Osteocyte (in vitro differentiated cells): ENCODE data around the gene AATK. TPM values are rescaled to one million over a fixed set of nuclear protein-coding genes. Genes with fewer than 3 reads are reported as not detected.

Experiments used
- DNase-seq: peaks from one replicate; pipeline ENCODE4 v3.0.0; 2021; ENCODE audit warnings: mixed read lengths; ENCODE audit not compliant: unreplicated experiment; ENCODE audit errors: extremely low spot score
- H3K27ac Mint-ChIP-seq: one replicate; pipeline ENCODE4 v1.8.0; 2021; ENCODE audit warnings: mild to moderate bottlenecking, mixed read lengths; ENCODE audit not compliant: unreplicated experiment
- H3K27me3 Mint-ChIP-seq: one replicate; pipeline ENCODE4 v1.8.0; 2021; ENCODE audit warnings: mixed read lengths; ENCODE audit not compliant: unreplicated experiment
- H3K36me3 Mint-ChIP-seq: one replicate; pipeline ENCODE4 v1.8.0; 2021; ENCODE audit warnings: mixed read lengths; ENCODE audit not compliant: unreplicated experiment
- H3K4me1 Mint-ChIP-seq: one replicate; pipeline ENCODE4 v1.8.0; 2021; ENCODE audit warnings: mixed read lengths; ENCODE audit not compliant: unreplicated experiment
- H3K4me3 Mint-ChIP-seq: one replicate; pipeline ENCODE4 v1.8.0; 2021; ENCODE audit warnings: mild to moderate bottlenecking, moderate library complexity, mixed read lengths; ENCODE audit not compliant: unreplicated experiment
- H3K9me3 Mint-ChIP-seq: one replicate; pipeline ENCODE4 v1.8.0; 2021; ENCODE audit warnings: mixed read lengths; ENCODE audit not compliant: unreplicated experiment
- total RNA-seq: library from RNA; stranded (reverse); gene quantifications from 2 replicates; pipeline ENCODE4 v1.2.1, GENCODE V29; 2021
- TF ChIP-seq, protein P1 (sequence below): fragments of 200-600 bp; sonication (generic); IDR thresholded peaks from 2 replicates; pipeline ENCODE4 v1.5.0; 2021; ENCODE audit warnings: antibody characterized with exemption, mild to moderate bottlenecking, moderate library complexity

Gene AATK
- total RNA-seq, 1 donor from 2014 or later = not detected

DNA sequence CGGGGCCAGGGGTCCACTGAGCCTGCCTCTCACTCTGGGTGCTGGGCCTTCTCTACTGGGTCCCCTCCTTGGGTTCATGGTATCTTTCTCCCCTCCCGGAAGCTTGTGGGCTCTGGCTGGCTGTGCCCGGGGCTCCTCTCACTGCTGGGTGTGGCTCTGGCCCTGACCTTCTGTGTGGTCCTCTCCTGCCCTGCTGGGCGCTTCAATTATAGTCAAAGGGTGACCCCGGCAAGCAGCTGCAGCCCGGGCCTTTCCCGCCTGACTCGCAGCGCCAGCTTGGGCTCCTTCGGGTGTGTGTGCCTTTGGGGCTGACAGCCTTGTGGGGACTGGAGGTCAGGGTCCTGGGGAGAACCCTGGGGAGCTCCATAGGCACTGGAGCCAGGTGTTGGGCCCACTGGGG lies 55.0 kb downstream of the AATK start:
- no peaks in the 10 kb centered on the region for H3K27me3 Mint-ChIP-seq
- no peak for DNase-seq
- H3K9me3 Mint-ChIP-seq = no peaks in the 10 kb centered on the region
- peaks cover 2% of the 10 kb centered on the region for H3K36me3 Mint-ChIP-seq
- H3K4me1 Mint-ChIP-seq = no peaks in the 10 kb centered on the region
- H3K27ac Mint-ChIP-seq = no peak overlapping the region
- TF ChIP-seq, protein P1, sequence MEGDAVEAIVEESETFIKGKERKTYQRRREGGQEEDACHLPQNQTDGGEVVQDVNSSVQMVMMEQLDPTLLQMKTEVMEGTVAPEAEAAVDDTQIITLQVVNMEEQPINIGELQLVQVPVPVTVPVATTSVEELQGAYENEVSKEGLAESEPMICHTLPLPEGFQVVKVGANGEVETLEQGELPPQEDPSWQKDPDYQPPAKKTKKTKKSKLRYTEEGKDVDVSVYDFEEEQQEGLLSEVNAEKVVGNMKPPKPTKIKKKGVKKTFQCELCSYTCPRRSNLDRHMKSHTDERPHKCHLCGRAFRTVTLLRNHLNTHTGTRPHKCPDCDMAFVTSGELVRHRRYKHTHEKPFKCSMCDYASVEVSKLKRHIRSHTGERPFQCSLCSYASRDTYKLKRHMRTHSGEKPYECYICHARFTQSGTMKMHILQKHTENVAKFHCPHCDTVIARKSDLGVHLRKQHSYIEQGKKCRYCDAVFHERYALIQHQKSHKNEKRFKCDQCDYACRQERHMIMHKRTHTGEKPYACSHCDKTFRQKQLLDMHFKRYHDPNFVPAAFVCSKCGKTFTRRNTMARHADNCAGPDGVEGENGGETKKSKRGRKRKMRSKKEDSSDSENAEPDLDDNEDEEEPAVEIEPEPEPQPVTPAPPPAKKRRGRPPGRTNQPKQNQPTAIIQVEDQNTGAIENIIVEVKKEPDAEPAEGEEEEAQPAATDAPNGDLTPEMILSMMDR = no peak
- no peak overlapping the region for H3K4me3 Mint-ChIP-seq

DNA sequence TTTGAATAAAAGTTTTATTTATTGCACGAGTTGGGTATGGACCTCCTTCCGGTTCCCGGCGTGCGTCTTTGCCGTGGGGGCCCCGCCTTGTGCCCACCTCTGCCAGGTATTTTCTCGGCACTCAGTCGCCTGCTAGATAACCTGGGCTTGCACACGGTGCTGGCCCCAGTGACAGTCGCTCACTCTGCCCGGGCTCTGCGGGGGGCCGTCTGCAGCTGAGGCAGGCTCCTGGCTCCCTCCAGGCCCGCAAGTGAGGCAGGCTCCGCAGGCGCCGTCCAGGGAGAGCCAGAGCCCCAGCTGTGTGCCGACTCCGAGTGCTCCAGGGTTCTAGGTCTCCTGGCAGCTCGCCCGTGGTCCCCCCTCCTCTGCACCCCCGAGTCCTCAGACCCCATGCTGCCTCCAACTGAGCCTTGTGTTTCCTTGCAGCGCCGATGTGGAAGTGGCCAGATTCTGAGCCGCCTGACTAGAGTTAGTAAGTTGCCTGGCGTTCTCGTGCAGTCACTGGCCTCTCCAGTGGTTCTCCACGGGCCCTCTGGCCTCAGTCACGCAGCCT lies 55.5 kb downstream of the AATK start:
- Mint-ChIP-seq H3K27me3 (no peaks in the 10 kb centered on the region), H3K36me3 (peaks cover 2% of the 10 kb centered on the region), H3K27ac (no peak overlapping the region), H3K4me3 (no peak overlapping the region), H3K4me1 (no peaks in the 10 kb centered on the region), H3K9me3 (no peaks in the 10 kb centered on the region)
- no peak for DNase-seq
- TF ChIP-seq, protein P1 = no peak

DNA sequence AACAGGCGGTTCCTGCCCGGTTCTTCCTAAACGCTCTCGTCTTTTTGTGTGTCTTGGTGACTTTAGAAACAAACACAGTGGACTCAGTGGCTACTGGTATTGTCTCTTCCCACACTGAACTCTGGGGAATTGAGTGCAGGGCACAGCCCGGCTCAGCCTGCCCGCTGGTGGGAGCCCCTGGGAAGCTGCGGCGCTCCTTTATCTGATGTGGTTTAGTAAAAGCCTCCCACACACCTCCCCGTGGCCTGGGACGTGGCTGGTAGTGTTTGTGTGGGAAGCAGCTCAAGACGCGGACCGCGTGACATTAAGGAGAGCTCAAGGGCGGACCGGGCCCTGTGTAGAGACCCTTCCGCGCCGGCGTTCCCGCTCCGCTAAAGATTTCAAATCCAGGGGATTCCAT lies 56.1 kb downstream of the AATK start:
- Mint-ChIP-seq H3K4me1 (no peaks in the 10 kb centered on the region), H3K9me3 (no peaks in the 10 kb centered on the region), H3K36me3 (peaks cover 2% of the 10 kb centered on the region), H3K27ac (no peak overlapping the region), H3K4me3 (no peak overlapping the region), H3K27me3 (no peaks in the 10 kb centered on the region)
- no peak for DNase-seq
- TF ChIP-seq, protein P1 = no peak

DNA sequence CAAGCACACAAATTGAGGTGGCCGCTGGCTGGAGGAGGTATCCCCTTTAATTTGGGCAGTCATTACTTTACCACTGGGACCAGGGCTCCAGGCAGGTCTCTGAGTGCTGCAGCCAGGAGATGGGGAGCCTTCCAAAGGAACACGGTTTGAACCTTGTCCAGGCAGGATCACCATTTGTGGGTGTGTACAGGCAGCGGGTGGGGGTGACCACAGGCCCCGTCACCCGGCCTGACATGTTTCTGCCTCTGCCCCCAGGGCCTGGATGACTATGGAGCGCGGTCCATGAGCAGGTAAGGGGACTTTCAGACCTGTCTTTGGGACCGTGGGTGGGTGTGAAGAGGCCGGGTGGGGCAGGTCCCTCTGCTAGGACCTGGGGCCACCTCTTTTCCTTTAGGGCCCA lies 57.8 kb downstream of the AATK start:
- H3K9me3 Mint-ChIP-seq = no peaks in the 10 kb centered on the region
- TF ChIP-seq, protein P1 = no peak
- no peak overlapping the region for H3K4me3 Mint-ChIP-seq
- no peaks in the 10 kb centered on the region for H3K4me1 Mint-ChIP-seq
- no peaks in the 10 kb centered on the region for H3K27me3 Mint-ChIP-seq
- H3K36me3 Mint-ChIP-seq = no peaks in the 10 kb centered on the region
- no peak overlapping the region for H3K27ac Mint-ChIP-seq
- DNase-seq = no peak

DNA sequence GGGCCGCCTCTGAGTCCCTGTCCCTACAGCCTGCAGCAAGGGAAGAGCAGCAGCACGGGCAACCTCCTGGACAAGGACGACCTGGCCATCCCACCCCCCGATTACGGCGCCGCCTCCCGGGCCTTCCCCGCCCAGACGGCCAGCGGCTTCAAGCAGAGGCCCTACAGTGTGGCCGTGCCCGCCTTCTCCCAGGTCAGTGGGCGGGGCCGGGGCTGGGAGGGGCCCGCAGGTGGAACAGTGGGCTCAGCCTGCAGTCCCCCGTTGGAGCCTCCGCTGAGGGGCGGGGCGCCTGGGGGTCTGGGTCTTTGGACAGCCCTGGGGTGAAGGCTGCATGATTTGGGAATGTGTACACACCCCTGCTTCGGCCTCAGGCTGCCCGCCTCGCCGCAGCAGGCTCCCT lies 59.3 kb downstream of the AATK start:
- Mint-ChIP-seq H3K4me1 (no peaks in the 10 kb centered on the region), H3K27me3 (no peaks in the 10 kb centered on the region), H3K27ac (no peak overlapping the region), H3K4me3 (no peak overlapping the region), H3K36me3 (no peaks in the 10 kb centered on the region), H3K9me3 (no peaks in the 10 kb centered on the region)
- DNase-seq = no peak
- TF ChIP-seq, protein P1 = no peak
